Kidney epithelial cell (primary cell): ENCODE results near the gene TXK. TPM values are rescaled to one million over a fixed set of nuclear protein-coding genes. Genes with fewer than 3 reads are reported as not detected.
A peak's percentile ranks its signal among the peaks of the same experiment; 100 is the strongest.

Source experiments
- DNase-seq: peaks from one replicate; pipeline ENCODE4 v3.0.0-alpha.2; 2010; ENCODE audit warnings: low read depth
- H3K27me3 ChIP-seq: 2 replicates; pipeline ENCODE4 v1.6.0; 2011; ENCODE audit warnings: low read length; ENCODE audit not compliant: control insufficient read depth, insufficient read depth
- H3K36me3 ChIP-seq: 2 replicates; pipeline ENCODE4 v1.5.1; 2011; ENCODE audit warnings: low read length; ENCODE audit not compliant: control insufficient read depth, insufficient read depth
- H3K4me3 ChIP-seq: 2 replicates; pipeline ENCODE4 v1.5.1; 2011; ENCODE audit warnings: low read depth, mild to moderate bottlenecking, control low read depth, low read length
- CTCF ChIP-seq: IDR thresholded peaks from 2 replicates; pipeline ENCODE4 v1.5.1; 2011; ENCODE audit warnings: mild to moderate bottlenecking, moderate library complexity, low read length, control low read depth, inconsistent platforms; ENCODE audit not compliant: insufficient read depth, poor library complexity, severe bottlenecking
- total RNA-seq: library from RNA; depleted of rRNA; stranded (reverse); fragments of >200 nt; gene quantifications from 2 replicates; pipeline ENCODE4 v1.2.3, GENCODE V29; 2015

TXK gene
- total RNA-seq, 1 donor from 2014 or later = 0.67 TPM

GRCh38 chr4:48133669-48134068 is 381 bp downstream of the TXK start:
- H3K4me3 ChIP-seq = no peak overlapping the region

GRCh38 chr4:48131736-48132135 is 2.3 kb downstream of the TXK start:
- Histone ChIP-seq H3K27me3 (no peaks in the 10 kb centered on the region), H3K4me3 (no peak overlapping the region), H3K36me3 (no peaks in the 10 kb centered on the region)
- no peak for TF ChIP-seq CTCF
- DNase-seq = no peak

More at GRCh38 chr4:48133669-48134068, 381 bp downstream of the TXK start:
- Histone ChIP-seq H3K27me3 (no peaks in the 10 kb centered on the region), H3K36me3 (no peaks in the 10 kb centered on the region)
- no peak for TF ChIP-seq CTCF
- no peak for DNase-seq

GRCh38 chr4:48130100-48130499 is 4.0 kb downstream of the TXK start:
- Histone ChIP-seq H3K27me3 (no peaks in the 10 kb centered on the region), H3K4me3 (no peak overlapping the region), H3K36me3 (no peaks in the 10 kb centered on the region)
- TF ChIP-seq CTCF = no peak
- no peak for DNase-seq

- no peak for DNase-seq
- no peak for TF ChIP-seq CTCF
- Histone ChIP-seq H3K36me3 (no peaks in the 10 kb centered on the region), H3K4me3 (no peak overlapping the region), H3K27me3 (no peaks in the 10 kb centered on the region)
Measured at GRCh38 chr4:48129307-48130014, 4.6 kb downstream of the TXK start.

GRCh38 chr4:48127682-48128404 is 6.2 kb downstream of the TXK start:
- TF ChIP-seq CTCF = peak; percentile 59
- peak; percentile 75 for DNase-seq
- Histone ChIP-seq H3K36me3 (no peaks in the 10 kb centered on the region), H3K27me3 (no peaks in the 10 kb centered on the region), H3K4me3 (no peak overlapping the region)
